GM21528 (cell line): ENCODE data around the gene ACTR5.
A peak's percentile ranks its signal among the peaks of the same experiment; 100 is the strongest.
"Not testable (repeated sequence)": the region's sequence is repeated elsewhere in the genome, so short reads cannot be mapped to it uniquely, and the experiment has no call there.

Source experiments
- ATAC-seq: cut with Tn5 transposase; IDR thresholded peaks from one replicate; pipeline ENCODE4 v1.9.1; 2021; ENCODE audit warnings: mild to moderate bottlenecking, moderate library complexity; ENCODE audit not compliant: unreplicated experiment, low FRiP score

The ACTR5 gene

DNA sequence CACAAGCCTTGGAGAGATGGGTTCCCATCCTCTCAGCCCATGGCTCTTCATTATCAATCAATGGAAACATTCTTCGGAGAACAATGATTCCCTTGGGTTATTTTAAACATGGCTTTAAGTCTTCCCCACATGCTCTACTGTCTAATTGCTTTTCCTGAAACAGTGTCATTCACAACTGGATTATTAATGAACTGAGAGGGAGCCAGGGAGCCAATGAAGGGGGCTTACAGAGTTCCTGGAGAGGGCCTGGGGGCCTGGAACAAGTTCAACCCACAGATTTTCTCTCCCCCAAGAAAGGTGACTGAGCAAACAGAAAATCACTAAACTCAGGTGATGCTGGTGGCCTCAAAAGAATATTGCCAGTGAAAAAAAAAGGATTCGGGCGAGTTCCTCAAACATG, 56.0 kb downstream of the ACTR5 start:
- ATAC-seq: no peak

DNA sequence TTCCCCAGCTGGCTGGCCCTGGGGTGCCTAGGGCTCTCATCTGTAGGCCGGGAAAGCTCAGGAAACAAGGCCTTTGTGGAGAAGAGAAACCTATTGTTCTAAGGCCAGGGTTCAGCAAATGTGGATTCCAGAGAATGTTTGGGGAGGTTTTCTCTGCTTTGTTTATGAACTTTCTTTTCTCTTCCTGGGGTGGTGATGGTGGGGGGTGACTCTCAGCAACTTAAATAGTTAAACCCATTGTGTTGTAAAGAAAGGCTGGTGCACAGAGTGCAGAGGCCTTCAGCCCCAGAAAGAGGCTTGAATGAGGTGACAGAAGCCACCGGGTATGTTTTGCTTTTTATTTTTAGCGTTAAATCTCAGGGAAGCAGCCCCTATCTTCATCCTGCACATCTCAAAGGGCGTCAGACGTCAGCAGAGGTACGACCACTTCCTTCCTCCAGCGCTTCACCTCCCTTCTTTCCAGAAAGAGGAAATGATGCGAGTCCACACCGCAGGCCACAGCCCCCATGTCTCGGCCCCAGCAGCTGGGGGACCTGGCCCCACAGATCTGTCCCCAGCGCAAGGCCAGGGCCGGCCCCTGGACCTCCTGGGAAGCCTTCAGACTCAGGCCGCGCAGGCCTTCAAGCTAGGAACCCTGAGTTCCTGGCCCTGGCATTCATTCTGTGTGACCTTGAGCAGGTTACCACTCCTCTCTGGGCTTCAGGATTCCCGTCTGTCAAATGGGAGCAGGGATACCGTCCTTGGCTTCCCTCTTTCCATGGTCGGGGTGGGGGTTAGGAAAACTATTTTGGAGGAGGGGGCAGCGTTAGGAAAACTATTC, 56.6 kb downstream of the ACTR5 start:
- peak; percentile 40 for ATAC-seq

DNA sequence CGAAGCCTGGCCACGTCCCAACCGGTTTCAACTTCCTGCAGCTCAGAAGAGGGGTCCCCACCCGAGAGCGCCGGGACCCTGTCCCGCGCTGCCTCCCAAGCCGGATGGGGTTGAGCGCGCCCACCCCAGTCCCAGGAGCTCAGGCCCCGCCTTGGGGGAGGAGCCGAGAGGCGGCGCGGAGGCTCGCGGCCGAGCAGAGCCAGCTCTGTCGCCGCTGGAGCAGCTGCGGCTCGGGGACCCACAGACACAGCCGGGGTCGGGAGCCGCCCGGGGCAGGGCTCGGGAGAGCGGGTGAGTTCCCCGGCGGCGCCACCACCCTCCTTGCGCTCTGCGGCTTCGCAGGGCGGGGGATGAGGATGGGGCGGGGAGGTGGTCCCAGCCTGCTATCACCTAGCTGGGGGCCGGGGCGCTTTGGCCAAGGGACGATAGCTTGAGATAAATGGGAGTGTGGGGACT, 57.3 kb downstream of the ACTR5 start, which contains the start of gene PPP1R16B:
TSS of gene PPP1R16B (plus strand) at position 196 of the 456 bp plus-strand sequence. CDS start 30,229 bp downstream, outside the sequence.
- ATAC-seq: peak; percentile 51

DNA sequence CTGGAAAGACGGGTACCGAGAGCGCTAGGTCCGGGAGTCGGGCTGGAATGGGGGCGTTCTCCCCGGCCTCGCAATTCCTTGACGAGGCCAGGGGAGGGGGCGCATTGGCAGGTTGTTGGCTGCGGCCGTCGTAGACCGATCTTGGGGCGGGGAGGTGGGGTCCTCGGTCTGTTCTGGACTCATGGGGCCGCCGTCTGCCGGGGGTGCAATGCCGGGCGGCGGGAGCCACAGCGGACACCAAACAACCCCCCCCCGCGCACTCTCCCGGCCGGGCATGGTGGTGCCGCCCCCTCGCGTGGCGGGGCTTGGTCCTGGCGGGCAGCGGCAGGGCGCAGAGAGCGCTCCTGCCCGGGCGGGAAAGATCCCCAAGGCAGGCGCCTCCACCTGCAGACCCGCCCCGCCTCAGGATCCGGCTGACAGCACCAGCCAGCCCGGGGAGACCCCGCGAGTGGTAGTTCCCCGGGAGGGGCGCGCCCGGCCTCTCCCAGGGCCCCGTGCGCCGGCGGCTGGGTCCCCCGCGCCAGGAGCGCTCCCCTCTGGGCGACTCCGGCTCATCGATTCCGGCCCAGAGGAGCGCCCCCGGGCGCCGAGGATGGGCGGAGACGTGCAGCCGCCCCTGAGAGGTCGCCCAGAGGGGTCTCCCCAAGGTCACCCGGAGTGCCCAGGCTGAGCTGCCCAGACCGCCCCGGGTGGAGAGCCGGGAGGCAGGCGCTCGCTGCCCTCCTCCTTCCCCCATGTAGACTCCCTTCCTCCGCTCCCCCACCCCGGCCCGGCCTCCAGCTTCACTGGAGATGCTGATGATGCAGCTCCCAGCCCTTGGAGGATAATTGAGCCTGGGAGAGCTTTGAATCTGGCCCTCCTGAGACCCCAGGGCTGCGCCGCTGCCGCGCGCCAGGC, 57.9 kb downstream of the ACTR5 start:
- no peak for ATAC-seq

DNA sequence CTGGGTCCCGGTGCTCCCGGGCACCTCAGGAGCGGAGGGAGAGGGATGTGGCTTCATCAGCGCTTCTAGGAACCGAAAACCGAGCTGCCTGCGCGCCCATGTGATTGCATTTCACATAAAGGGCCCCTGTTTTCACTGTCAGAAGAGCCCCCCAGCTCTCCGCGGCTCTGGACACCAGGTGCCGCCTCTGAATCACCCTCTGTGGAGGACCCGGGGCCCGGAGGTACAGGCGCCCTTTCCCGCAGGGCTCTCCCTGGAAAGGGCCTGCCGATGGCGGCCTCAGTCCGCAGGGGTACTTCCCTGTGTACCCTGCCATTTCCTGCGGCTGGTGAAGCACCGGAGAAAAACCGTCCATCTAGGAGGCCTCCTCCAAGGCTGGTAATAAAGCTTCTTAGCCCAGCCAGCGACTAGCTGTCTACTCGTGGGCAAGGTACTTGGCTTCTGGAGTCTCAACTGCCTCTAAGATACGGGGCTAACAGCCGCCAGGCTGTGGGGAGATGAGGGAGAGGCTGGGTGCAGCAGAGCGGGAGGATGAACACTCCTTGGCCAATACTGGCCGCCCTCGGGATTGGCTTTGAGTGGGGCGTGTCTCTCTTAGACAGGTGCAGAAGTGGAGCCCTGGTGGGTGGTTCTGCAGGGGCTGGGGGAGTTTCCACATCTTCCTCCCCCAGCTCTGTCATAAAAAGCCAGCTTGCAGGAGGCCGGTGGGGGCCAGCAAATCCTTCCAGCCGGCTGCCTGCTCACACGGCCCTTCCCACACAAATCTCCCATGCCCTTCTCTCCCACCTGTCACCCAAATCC, 58.8 kb downstream of the ACTR5 start:
- no peak for ATAC-seq

DNA sequence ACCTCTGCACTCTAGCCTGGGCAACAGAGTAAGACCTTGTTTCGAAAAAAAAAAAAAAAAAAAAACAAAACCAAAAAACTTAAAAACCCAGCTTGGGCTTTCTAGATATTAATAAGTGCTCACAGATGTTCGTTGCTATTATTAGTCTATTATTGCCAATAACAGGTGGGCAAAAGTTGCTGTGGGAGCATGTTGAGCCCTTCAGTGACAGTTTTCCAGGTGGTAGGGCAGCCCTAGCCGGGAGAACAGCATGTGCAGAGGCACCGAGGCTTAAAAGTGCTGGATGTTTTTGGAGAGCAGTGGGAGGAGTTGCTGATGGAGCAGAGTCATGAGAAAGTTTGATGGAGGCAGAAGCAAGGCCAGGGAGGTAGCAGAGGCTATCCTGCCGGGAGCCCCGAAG, 61.7 kb downstream of the ACTR5 start:
- ATAC-seq: no peak

DNA sequence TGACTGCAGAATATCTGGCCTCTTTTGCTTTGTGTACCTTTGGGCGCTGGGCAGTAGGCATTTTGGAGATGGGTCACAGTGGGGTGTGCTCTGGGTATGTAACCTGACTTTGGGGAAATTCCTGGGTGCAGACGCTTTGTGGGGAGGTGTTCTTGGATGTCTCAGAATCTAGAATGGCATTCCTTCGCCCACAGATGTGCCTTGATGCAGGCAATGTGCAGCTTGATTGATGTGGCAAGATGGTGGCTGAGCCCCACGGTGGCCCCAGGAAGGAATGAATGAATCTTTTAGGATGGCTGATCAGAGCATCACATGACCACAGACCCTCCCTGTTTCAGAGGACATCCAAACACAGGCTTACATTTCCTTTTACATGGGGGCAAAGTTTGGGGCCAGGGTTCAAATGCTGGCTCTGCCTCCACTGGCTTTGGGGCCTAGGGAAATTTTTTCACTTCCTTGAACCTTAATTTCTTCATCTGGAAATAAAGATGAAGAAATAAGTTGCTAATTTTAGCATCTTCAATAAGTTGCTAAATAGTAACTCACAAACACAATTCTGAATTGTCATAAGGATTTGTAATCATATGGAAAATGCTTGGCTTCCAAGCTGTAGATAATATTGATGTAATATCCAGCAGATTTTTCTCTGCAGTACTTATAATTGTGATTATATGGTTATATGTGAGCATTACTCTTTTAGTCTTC, 62.8 kb downstream of the ACTR5 start:
- ATAC-seq: no peak

DNA sequence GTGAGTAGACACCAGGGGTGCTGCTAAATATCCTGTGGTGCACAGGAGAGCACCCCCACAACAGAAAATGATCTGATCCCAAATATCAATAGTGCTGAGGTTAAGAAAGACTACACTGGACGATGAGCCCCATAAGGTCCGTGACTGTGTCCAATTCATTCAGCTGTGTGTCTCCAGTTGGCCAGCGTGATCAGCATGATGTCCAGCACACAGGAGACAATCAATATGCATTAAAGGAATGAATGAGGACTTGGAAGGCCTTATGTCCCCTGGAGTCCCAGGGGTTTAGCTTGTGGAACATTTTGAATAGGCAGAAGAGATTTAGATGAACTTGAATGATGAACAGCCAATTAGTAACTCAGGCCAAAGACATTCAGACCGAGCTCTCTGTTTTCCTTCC, 63.5 kb downstream of the ACTR5 start:
- ATAC-seq: no peak

DNA sequence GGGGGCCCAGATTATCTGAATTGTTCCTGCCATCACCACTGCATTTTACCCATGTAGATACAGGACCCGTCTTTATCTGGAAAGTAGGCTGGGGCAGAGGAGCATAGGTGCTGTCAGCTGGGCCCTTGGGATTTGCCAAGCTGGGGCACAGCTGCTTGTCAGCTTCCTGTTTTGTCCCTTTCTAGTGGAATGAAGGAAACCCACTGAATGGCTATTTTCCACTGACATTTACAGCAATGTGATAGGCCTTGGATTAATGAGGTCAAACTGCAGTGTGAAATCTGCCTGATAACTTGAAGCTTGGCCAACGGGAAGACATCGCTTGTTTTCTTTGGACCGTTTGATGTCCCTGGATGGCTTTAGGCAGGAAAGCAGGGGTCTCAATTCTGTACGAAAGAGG, 63.9 kb downstream of the ACTR5 start:
- no peak for ATAC-seq

DNA sequence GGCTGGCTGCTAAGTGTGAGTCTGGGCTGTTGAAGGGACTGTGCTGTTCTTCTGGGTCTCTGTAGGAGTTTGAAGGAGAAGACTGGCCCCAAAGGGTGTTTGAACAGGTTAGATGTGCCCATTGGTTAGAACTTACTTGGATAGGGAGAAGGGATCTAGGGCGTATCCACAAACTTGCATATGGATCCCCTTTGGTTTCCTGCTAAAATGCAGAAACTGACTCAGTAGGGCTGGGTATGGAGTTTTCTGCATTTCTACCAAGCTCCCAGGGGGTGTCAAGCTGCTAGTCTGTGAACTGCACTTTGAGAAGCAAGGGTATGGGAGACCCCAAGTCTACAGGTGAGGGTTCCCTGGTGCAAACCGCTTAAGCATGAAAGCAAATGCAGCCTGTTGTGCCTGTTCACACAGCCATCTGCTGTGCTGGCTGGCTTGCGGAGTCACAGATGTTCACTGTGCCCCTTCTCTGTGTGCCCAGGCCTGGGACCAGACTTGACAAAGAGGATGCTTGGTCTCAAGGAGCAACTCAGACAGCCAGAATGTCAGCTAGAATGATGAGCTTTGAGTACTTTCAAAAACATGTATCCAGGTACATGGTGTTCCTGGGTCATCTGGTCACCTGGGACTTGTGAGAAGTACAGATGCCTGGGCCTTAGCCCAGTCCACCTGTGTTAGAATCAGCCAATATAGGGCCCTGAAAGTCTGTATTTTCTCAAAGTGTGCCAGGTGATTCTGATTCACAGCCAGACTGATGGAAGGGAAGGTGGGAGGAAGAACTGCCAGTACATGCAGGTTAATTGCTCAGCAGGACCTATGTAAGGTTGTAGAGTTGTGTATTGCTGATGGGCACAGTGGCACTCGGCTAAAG, 64.7 kb downstream of the ACTR5 start:
- ATAC-seq: no peak

DNA sequence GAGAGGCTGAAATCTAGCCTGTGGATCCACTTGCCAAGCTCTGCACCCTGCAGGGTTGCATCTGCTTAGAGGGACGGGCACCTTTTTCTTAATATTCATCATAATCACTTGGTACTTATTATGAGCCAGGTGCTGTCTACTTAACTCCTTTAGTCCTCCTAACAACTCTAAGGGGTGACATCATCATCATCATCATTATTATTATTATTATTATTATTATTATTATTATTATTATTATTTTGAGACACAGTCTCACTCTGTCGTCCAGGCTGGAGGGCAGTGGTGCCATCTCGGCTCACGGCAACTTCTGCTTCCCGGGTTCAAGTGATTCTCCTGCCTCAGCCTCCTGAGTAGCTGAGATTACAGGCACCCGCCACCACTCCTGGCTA, 65.3 kb downstream of the ACTR5 start:
- ATAC-seq: not testable (repeated sequence)

DNA sequence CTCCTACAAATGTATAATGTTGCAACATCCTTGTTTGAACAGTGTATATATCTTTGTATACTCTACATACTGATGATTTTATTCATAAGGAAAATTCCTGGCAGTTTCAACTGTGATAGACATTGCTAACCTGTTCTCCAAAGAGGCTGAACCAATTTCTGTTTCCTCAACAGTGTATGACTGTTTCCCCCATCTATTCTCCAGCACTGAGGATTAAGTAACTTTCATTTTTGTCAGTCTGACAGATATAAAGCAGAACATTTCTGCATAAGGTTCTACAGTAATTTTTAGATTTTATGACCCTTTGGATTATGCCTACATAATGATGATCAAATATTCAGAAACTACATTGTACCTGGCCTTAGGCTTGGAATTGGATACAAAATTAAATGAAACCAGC, 67.2 kb downstream of the ACTR5 start:
- no peak for ATAC-seq

DNA sequence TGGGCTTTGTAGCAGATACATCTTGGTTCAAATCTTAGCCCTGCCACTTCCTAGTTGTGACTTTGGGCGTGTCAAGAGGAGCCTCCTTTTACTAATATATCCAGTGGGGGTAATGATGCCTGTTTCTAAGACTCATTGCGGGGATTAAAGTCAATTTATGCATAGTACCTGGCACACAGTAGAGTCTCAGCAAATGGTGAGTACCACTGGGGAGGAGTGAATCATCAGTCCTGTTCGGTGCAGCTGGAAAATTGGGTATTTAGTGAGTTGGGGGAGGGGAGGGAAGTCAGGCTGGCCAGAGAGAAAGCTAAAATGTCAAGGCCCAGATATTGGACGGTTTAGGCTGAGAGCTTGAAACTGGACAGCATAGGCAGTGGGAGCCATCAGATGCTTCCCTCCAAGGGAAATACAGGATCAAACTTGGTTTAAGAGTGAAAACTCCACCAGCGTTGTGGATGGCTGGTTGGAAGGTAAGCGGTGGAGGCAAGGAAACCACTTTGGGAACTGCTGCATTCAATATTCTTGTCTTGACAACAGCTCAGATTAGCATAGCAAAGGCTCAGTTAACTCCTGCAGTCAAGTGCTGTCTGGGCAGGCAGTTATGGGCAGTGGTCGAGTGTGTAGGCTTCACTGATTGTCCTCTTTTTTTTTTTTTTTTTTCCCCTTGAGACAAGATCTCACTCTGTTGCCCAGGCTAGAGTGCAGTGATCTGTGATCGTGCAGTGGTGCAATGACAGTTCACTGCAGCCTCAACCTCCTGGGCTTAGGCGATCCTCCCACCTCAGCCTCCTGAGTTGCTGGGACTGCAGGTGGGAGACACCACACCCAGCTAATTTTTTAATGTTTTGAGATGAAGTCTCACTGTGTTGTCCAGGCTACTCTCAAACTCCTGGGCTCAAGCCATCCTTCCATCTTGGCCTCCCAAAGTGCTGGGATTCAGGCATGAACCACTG, 70.1 kb downstream of the ACTR5 start:
- ATAC-seq: no peak
